ENCODE results near the gene HIRA. TPM values are rescaled to one million over a fixed set of nuclear protein-coding genes. Genes with fewer than 3 reads are reported as not detected.

The HIRA gene
- total RNA-seq, 1 experiment from 2014 or later, result 51.0 TPM

- no peak overlapping the region for H3K27ac Mint-ChIP-seq
- DNase-seq (ENCODE audit: low spot score) (no peak), ATAC-seq (no peak)
- no peak overlapping the region for H3K4me3 Mint-ChIP-seq
- CTCF ChIA-PET, result no interaction called here
- H3K4me1 Mint-ChIP-seq, result no peaks in the 10 kb centered on the region
- H3K36me3 Mint-ChIP-seq, result peaks cover 89% of the 10 kb centered on the region
- POLR2A ChIA-PET, result no interaction called here
- no peaks in the 10 kb centered on the region for H3K27me3 Mint-ChIP-seq (ENCODE audit: low read depth)
- TF ChIP-seq FOXP4 (CRISPR knock-in tag; IDR thresholded peaks at IDR 0.05) (no peak), MXD4 (CRISPR knock-in tag; IDR thresholded peaks at IDR 0.05; ENCODE audit: borderline replicate concordance) (no peak), TCF7 (CRISPR knock-in tag; IDR thresholded peaks at IDR 0.05; ENCODE audit: low read depth) (no peak), ZNF423 (CRISPR knock-in tag; IDR thresholded peaks at IDR 0.05) (no peak), JUN (CRISPR knock-in tag; IDR thresholded peaks at IDR 0.05) (no peak), MLX (CRISPR knock-in tag; IDR thresholded peaks at IDR 0.05) (no peak), ZNF219 (CRISPR knock-in tag; IDR thresholded peaks at IDR 0.05; ENCODE audit: borderline replicate concordance) (no peak)
- TF ChIP-seq, protein P1, sequence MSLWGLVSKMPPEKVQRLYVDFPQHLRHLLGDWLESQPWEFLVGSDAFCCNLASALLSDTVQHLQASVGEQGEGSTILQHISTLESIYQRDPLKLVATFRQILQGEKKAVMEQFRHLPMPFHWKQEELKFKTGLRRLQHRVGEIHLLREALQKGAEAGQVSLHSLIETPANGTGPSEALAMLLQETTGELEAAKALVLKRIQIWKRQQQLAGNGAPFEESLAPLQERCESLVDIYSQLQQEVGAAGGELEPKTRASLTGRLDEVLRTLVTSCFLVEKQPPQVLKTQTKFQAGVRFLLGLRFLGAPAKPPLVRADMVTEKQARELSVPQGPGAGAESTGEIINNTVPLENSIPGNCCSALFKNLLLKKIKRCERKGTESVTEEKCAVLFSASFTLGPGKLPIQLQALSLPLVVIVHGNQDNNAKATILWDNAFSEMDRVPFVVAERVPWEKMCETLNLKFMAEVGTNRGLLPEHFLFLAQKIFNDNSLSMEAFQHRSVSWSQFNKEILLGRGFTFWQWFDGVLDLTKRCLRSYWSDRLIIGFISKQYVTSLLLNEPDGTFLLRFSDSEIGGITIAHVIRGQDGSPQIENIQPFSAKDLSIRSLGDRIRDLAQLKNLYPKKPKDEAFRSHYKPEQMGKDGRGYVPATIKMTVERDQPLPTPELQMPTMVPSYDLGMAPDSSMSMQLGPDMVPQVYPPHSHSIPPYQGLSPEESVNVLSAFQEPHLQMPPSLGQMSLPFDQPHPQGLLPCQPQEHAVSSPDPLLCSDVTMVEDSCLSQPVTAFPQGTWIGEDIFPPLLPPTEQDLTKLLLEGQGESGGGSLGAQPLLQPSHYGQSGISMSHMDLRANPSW (CRISPR knock-in tag; conservative IDR thresholded peaks at IDR 0.05; ENCODE audit: low read depth), result no peak
- peaks cover 38% of the 10 kb centered on the region for H3K9me3 Mint-ChIP-seq
Observed at GRCh38 chr22:19341500-19341899, 90.0 kb downstream of the HIRA start.

DNA sequence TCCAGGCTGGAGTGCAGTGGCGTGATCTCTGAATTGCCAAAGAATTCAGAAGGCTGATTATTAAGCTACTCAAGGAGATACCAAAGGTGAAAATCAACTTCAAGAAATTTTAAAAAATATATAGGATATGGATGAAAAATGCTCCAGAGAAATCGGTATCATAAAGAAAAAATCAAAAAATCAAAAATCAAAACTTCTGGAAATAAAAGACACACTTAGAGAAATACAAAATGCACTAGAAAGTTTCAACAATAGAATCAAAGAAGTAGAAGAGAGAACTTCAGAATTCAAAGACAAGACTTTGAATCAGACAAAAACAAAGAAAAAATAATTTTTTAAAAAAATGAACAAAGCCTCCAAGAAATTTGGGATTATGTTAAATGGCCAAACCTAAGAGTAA, 94.4 kb downstream of the HIRA start:
- Mint-ChIP-seq H3K36me3 (peaks cover 74% of the 10 kb centered on the region), H3K4me3 (no peak overlapping the region), H3K27me3 (ENCODE audit: low read depth) (no peaks in the 10 kb centered on the region), H3K9me3 (0 out of 2 replicates have a peak, but pooled peaks cover 10% of the 10 kb centered on the region), H3K4me1 (no peaks in the 10 kb centered on the region), H3K27ac (no peak overlapping the region)
- ChIA-PET CTCF (interaction anchor here (2.9 kb wide), 1 partner anchor 37 kb away, joined by 9 read pairs; no protein-coding TSS in a partner anchor), POLR2A (no interaction called here)
- ATAC-seq (no peak), DNase-seq (ENCODE audit: low spot score) (no peak)
- TF ChIP-seq ZNF263 (CRISPR knock-in tag; IDR thresholded peaks at IDR 0.05; ENCODE audit: low read depth) (no peak), ESRRA (CRISPR knock-in tag; IDR thresholded peaks at IDR 0.05; ENCODE audit: borderline replicate concordance) (no peak), ZNF219 (CRISPR knock-in tag; IDR thresholded peaks at IDR 0.05; ENCODE audit: borderline replicate concordance) (no peak)
- TF ChIP-seq, protein P2, sequence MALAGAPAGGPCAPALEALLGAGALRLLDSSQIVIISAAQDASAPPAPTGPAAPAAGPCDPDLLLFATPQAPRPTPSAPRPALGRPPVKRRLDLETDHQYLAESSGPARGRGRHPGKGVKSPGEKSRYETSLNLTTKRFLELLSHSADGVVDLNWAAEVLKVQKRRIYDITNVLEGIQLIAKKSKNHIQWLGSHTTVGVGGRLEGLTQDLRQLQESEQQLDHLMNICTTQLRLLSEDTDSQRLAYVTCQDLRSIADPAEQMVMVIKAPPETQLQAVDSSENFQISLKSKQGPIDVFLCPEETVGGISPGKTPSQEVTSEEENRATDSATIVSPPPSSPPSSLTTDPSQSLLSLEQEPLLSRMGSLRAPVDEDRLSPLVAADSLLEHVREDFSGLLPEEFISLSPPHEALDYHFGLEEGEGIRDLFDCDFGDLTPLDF (CRISPR knock-in tag; IDR thresholded peaks at IDR 0.05), result no peak
- TF ChIP-seq, protein P3, sequence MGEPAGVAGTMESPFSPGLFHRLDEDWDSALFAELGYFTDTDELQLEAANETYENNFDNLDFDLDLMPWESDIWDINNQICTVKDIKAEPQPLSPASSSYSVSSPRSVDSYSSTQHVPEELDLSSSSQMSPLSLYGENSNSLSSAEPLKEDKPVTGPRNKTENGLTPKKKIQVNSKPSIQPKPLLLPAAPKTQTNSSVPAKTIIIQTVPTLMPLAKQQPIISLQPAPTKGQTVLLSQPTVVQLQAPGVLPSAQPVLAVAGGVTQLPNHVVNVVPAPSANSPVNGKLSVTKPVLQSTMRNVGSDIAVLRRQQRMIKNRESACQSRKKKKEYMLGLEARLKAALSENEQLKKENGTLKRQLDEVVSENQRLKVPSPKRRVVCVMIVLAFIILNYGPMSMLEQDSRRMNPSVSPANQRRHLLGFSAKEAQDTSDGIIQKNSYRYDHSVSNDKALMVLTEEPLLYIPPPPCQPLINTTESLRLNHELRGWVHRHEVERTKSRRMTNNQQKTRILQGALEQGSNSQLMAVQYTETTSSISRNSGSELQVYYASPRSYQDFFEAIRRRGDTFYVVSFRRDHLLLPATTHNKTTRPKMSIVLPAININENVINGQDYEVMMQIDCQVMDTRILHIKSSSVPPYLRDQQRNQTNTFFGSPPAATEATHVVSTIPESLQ (CRISPR knock-in tag; IDR thresholded peaks at IDR 0.05), result no peak
